IMR-90 (cell line): Measurements from ENCODE around the gene DRC7.
A peak's percentile ranks its signal among the peaks of the same experiment; 100 is the strongest.

Experiments used
- CTCF ChIP-seq: conservative IDR thresholded peaks from 2 replicates; pipeline ENCODE4 v1.5.1; 2012; ENCODE audit warnings: mild to moderate bottlenecking, low read depth, low read length, improper control_type of control experiment
- POLR2A ChIP-seq: IDR thresholded peaks from 2 replicates; pipeline ENCODE4 v1.6.1; 2012; ENCODE audit warnings: mild to moderate bottlenecking, low read depth, low read length
- RFX5 ChIP-seq: IDR thresholded peaks from 2 replicates; pipeline ENCODE4 v1.8.0; 2012; ENCODE audit warnings: low read depth, mild to moderate bottlenecking, low read length, moderate library complexity

- TF ChIP-seq CTCF (peak; percentile 100; the same call in 1 of the 2 replicates), RFX5 (no peak), POLR2A (peak; percentile 67)
These were observed 45.8 kb upstream of the DRC7 start for GRCh38 chr16:57648581-57649442.
